Neural cell (in vitro differentiated cells): ENCODE data around the gene AZIN2. TPM values are rescaled to one million over a fixed set of nuclear protein-coding genes. Genes with fewer than 3 reads are reported as not detected.

Source experiments
- H2AFZ ChIP-seq: fragments of 200-600, 300-800 bp; sonication (generic), shearing (Covaris generic); 2 replicates; pipeline ENCODE4 v1.6.0; 2014; ENCODE audit warnings: low read depth, mild to moderate bottlenecking, antibody characterized with exemption, low read length, moderate library complexity
- H3F3A ChIP-seq: fragments of 200-600 bp; shearing (Covaris generic); 2 replicates; pipeline ENCODE4 v1.6.1; 2016; ENCODE audit warnings: mild to moderate bottlenecking, moderate library complexity, mixed read lengths, antibody characterized with exemption, low read length; ENCODE audit not compliant: insufficient read depth, poor library complexity, severe bottlenecking
- H3K27ac ChIP-seq: fragments of 200-600, 300-800 bp; sonication (generic), shearing (Covaris generic); 2 replicates; pipeline ENCODE4 v1.5.1; 2014; ENCODE audit warnings: mild to moderate bottlenecking, low read length, moderate library complexity
- H3K27me3 ChIP-seq: fragments of 300-800, 200-600 bp; sonication (generic), shearing (Covaris generic); 2 replicates; pipeline ENCODE4 v1.6.0; 2014; ENCODE audit warnings: mild to moderate bottlenecking, low read depth, low read length, moderate library complexity; ENCODE audit not compliant: insufficient read depth
- H3K36me3 ChIP-seq: fragments of 300-800, 200-600 bp; sonication (generic), shearing (Covaris generic); 2 replicates; pipeline ENCODE4 v1.5.1; 2014; ENCODE audit warnings: mild to moderate bottlenecking, antibody characterized with exemption, low read length, moderate library complexity; ENCODE audit not compliant: insufficient read depth
- H3K4me2 ChIP-seq: fragments of 300-800, 200-600 bp; sonication (generic), shearing (Covaris generic); 2 replicates; pipeline ENCODE4 v1.6.0; 2014; ENCODE audit warnings: mild to moderate bottlenecking, low read length
- H3K4me3 ChIP-seq: fragments of 300-800, 200-600 bp; sonication (generic), shearing (Covaris generic); 2 replicates; pipeline ENCODE4 v1.5.1; 2014; ENCODE audit warnings: mild to moderate bottlenecking, low read length, moderate library complexity
- H3K79me2 ChIP-seq: fragments of 200-600 bp; shearing (Covaris generic); replicated peaks from 2 replicates; pipeline ENCODE4 v1.6.0; 2014; ENCODE audit warnings: mild to moderate bottlenecking, low read length, moderate library complexity; ENCODE audit not compliant: insufficient read depth
- H3K9ac ChIP-seq: fragments of 300-800, 200-600 bp; sonication (generic), shearing (Covaris generic); 2 replicates; pipeline ENCODE4 v1.6.1; 2016; ENCODE audit warnings: mild to moderate bottlenecking, low read length, mixed read lengths
- H3K9me2 ChIP-seq: fragments of 200-600 bp; shearing (Covaris generic); 2 replicates; pipeline ENCODE4 v1.6.1; 2016; ENCODE audit warnings: mild to moderate bottlenecking, low read length, mixed read lengths; ENCODE audit not compliant: insufficient read depth
- H3K9me3 ChIP-seq: fragments of 200-600, 300-800 bp; sonication (generic), shearing (Covaris generic); 2 replicates; pipeline ENCODE4 v1.6.1; 2016; ENCODE audit warnings: mild to moderate bottlenecking, mixed run types, low read length, moderate library complexity, mixed read lengths
- H4K20me1 ChIP-seq: fragments of 200-600 bp; shearing (Covaris generic); 2 replicates; pipeline ENCODE4 v1.6.1; 2016; ENCODE audit warnings: mild to moderate bottlenecking, mixed run types; ENCODE audit not compliant: insufficient read depth
- CTCF ChIP-seq: fragments of 450-650 bp; IDR thresholded peaks from 2 replicates; pipeline ENCODE4 v1.5.1; 2014; ENCODE audit warnings: antibody characterized with exemption, mild to moderate bottlenecking, moderate library complexity; ENCODE audit not compliant: poor library complexity, severe bottlenecking
- EP300 ChIP-seq: fragments of 450-650 bp; conservative IDR thresholded peaks from 2 replicates; pipeline ENCODE4 v1.6.1; 2014; ENCODE audit warnings: antibody characterized with exemption, mild to moderate bottlenecking, moderate library complexity; ENCODE audit not compliant: poor library complexity, severe bottlenecking
- EZH2 ChIP-seq: fragments of 200-600, 300-800 bp; shearing (Covaris generic), sonication (generic); IDR thresholded peaks from 2 replicates; pipeline ENCODE4 v1.6.1; 2014; ENCODE audit warnings: antibody characterized with exemption, low read length, borderline replicate concordance, mild to moderate bottlenecking; ENCODE audit not compliant: insufficient read depth, poor library complexity, severe bottlenecking
- MXI1 ChIP-seq: fragments of 450-650 bp; conservative IDR thresholded peaks from 2 replicates; pipeline ENCODE4 v1.6.1; 2014; ENCODE audit warnings: antibody characterized with exemption, mild to moderate bottlenecking; ENCODE audit not compliant: poor library complexity, severe bottlenecking
- POLR2AphosphoS5 ChIP-seq: IDR thresholded peaks from 2 replicates; pipeline ENCODE4 v1.6.1; 2012
- RAD21 ChIP-seq: fragments of 450-650 bp; conservative IDR thresholded peaks from 2 replicates; pipeline ENCODE4 v1.6.1; 2014; ENCODE audit warnings: antibody characterized with exemption, mild to moderate bottlenecking, moderate library complexity
- SMC3 ChIP-seq: fragments of 450-650 bp; conservative IDR thresholded peaks from 2 replicates; pipeline ENCODE4 v1.6.1; 2014; ENCODE audit warnings: antibody characterized with exemption, mild to moderate bottlenecking, moderate library complexity; ENCODE audit not compliant: poor library complexity
- TAF1 ChIP-seq: IDR thresholded peaks from 2 replicates; pipeline ENCODE4 v1.6.1; 2012; ENCODE audit warnings: low read depth
- polyA plus RNA-seq: library from polyadenylated mRNA; depleted of rRNA; stranded (reverse); fragments of >200 nt; gene quantifications from 2 replicates; pipeline ENCODE4 v1.2.3, GENCODE V29; 2014
- TF ChIP-seq, protein P1 (sequence below): IDR thresholded peaks from 2 replicates; pipeline ENCODE4 v1.6.1; 2012; ENCODE audit warnings: borderline replicate concordance

Gene AZIN2
- polyA plus RNA-seq, 1 donor from 2014 or later: 22.7 TPM

GRCh38 chr1:33120436-33121231 lies 39.7 kb downstream of the AZIN2 start:
- TF ChIP-seq, protein P1, sequence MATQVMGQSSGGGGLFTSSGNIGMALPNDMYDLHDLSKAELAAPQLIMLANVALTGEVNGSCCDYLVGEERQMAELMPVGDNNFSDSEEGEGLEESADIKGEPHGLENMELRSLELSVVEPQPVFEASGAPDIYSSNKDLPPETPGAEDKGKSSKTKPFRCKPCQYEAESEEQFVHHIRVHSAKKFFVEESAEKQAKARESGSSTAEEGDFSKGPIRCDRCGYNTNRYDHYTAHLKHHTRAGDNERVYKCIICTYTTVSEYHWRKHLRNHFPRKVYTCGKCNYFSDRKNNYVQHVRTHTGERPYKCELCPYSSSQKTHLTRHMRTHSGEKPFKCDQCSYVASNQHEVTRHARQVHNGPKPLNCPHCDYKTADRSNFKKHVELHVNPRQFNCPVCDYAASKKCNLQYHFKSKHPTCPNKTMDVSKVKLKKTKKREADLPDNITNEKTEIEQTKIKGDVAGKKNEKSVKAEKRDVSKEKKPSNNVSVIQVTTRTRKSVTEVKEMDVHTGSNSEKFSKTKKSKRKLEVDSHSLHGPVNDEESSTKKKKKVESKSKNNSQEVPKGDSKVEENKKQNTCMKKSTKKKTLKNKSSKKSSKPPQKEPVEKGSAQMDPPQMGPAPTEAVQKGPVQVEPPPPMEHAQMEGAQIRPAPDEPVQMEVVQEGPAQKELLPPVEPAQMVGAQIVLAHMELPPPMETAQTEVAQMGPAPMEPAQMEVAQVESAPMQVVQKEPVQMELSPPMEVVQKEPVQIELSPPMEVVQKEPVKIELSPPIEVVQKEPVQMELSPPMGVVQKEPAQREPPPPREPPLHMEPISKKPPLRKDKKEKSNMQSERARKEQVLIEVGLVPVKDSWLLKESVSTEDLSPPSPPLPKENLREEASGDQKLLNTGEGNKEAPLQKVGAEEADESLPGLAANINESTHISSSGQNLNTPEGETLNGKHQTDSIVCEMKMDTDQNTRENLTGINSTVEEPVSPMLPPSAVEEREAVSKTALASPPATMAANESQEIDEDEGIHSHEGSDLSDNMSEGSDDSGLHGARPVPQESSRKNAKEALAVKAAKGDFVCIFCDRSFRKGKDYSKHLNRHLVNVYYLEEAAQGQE: no peak
- no peak overlapping the region for H3K4me3 ChIP-seq
- H3K9ac ChIP-seq: no peak overlapping the region
- no peak overlapping the region for H2AFZ ChIP-seq
- no peaks in the 10 kb centered on the region for H3K79me2 ChIP-seq
- H3F3A ChIP-seq: no peaks in the 10 kb centered on the region
- H3K9me3 ChIP-seq: no peaks in the 10 kb centered on the region
- H3K27me3 ChIP-seq: no peaks in the 10 kb centered on the region
- H3K4me2 ChIP-seq: no peak overlapping the region
- H3K27ac ChIP-seq: no peak overlapping the region
- no peaks in the 10 kb centered on the region for H3K9me2 ChIP-seq
- H4K20me1 ChIP-seq: no peaks in the 10 kb centered on the region
- no peaks in the 10 kb centered on the region for H3K36me3 ChIP-seq

DNA sequence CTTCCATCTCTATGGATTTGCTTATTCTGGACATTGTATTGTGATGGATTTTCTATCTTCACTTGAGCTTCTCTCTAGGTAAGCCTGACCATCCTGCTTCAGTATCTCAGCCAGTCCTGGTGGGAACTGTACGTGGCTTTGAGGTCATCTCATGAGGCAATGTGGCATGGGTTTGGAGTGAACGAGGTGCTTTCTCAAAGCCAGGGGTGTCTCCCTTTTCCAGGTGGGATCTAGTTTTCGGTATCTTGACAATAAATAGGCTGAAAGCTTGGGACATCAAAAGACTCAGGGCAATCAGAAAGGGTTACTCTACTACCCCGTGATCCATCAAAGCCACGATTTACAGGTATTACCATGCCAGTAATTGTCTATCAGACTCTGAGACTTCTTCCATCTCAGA lies 40.8 kb downstream of the AZIN2 start:
- H3K36me3 ChIP-seq: no peaks in the 10 kb centered on the region
- H2AFZ ChIP-seq: no peak overlapping the region
- no peaks in the 10 kb centered on the region for H4K20me1 ChIP-seq
- H3K27me3 ChIP-seq: no peaks in the 10 kb centered on the region
- H3K4me3 ChIP-seq: no peak overlapping the region
- TF ChIP-seq EP300 (no peak), CTCF (no peak), RAD21 (no peak), POLR2AphosphoS5 (no peak), EZH2 (no peak), TAF1 (no peak), MXI1 (no peak), SMC3 (no peak)
- TF ChIP-seq, protein P1: no peak
- H3K4me2 ChIP-seq: no peak overlapping the region
- peaks cover 3% of the 10 kb centered on the region for H3K79me2 ChIP-seq
- no peaks in the 10 kb centered on the region for H3F3A ChIP-seq
- no peak overlapping the region for H3K27ac ChIP-seq
- H3K9me2 ChIP-seq: no peaks in the 10 kb centered on the region
- no peak overlapping the region for H3K9ac ChIP-seq
- no peaks in the 10 kb centered on the region for H3K9me3 ChIP-seq
